GM21576 (cell line): ENCODE data around the gene EVL.

ENCODE experiments used
- ATAC-seq: cut with Tn5 transposase; IDR thresholded peaks from one replicate; pipeline ENCODE4 v1.9.1; 2021; ENCODE audit warnings: mild to moderate bottlenecking, moderate library complexity; ENCODE audit not compliant: unreplicated experiment

The EVL gene

DNA sequence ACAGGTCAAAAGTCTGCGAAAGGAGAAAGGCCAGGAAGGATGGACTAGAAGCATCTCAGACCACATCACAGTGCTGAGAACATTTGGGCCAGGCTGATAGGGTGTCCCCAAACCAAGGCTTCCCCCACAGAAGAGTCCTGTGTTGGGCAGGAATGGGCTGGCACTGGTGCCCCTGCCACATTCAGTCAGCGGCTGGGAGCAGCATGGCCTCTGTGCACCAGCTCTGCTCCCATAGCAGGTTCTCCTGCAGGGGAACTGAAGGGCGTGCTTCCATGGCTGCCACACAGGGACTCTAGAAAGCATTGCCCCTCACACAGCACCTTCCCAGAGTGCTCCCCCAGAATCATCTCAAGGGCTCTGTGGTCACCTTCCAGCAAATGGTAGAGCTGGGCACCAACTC is 17.5 kb downstream of the EVL start:
- ATAC-seq, result no peak

DNA sequence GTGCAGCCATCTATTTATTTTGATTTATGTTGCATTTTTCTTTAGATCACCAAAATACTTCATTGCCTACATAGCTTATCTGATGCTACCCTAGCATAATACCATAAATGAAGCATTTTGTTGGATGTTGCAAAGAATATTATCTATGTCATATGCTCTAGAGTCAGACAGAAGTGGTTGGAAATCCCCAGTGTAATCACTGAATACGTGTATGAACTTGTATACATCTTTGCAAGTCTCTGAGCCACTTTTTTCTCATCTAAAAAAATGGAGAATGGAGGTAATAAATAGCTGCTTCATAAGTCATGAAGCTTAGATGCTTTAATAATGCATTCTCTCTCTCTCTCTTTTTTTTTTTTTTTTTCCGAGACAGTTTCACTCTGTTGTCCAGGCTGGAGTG is 18.5 kb downstream of the EVL start:
- no peak for ATAC-seq

DNA sequence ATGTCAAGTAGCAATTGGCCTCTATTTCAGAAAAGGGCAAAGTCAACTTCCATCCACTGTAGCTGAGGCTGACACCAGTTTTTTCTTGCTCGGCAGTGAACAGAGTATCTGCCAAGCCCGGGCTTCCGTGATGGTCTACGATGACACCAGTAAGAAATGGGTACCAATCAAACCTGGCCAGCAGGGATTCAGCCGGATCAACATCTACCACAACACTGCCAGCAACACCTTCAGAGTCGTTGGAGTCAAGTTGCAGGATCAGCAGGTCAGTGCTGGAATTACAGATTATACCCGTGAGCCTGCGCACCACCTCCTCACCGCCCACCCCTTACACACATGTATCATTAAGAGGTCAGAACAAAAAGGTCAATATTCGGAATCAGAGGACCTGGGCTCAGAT is 19.4 kb downstream of the EVL start:
- no peak for ATAC-seq

DNA sequence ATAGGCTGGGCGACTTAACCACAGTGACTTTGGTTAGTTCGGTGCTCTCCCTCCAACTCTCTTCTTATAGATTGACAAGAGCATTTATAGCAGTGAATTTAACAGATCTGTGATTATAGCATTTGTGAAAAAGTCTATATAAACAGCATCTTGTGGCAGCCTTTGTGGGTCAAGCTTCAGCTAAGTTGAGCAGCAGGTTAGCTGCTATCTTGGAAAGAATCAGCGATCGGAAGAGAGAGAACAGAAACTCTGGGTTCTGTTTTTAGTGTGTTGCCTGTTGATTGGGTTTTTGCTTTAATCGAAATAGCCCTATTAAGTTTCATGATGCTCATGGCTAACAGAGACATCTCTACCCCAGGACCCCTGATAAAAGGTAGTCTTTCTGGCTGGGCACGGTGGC is 20.2 kb downstream of the EVL start:
- no peak for ATAC-seq

DNA sequence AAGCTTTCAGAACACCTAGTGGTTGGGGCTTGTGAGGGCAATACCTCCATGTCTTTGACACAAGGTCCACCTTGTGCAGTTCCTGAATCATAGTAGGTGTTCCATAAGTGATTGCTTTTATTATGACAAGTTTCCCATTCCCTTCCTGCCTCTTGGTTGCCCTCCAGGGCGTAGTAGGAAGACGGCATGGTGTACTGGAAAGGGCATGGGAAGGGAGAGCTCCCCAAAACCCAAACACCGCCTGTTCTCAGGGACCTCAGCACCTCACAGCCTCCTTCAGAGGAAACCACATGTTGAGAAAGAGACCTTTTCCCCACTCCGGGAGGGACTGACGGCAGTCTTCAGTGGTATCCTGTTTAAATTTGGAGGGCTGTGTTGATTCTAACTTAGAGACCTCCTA is 21.1 kb downstream of the EVL start:
- ATAC-seq, result no peak

DNA sequence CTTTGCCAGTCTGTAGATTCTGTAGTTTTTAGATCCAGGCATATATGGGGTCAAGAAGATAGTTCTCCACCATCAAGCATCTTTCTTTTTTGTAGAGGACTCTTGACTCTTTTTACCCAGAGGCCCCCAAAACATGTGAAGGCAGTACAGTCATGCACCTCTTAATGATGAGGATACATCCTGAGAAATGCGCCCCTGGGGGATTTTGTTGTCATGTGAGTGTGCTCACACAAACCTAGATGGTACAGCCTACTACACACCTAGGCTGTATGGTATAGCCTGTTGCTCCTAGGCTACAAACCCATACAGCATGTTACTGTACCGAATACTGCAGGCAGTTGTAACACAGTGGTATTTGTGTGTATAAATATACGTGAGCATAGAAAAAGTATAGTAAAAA is 23.0 kb downstream of the EVL start:
- no peak for ATAC-seq

DNA sequence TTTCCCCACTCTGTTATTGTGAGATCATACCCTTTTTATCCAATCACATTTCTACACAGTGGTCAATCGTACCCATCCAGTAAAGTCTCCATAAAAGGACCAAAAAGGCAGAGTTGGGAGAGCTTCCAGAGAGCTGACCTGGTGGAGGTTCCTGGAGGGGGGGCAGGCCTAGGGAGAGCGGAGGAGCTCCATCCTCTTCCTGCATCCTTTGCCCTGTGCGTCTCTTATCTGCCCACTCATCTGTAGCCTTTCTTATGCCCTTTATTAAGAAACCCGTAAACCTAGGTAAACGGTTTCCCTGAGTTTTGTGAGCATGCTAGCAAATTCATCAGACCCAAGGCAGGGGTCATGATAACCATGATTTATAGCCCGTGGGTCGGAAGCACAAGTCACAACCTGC is 26.2 kb downstream of the EVL start:
- ATAC-seq, result no peak

DNA sequence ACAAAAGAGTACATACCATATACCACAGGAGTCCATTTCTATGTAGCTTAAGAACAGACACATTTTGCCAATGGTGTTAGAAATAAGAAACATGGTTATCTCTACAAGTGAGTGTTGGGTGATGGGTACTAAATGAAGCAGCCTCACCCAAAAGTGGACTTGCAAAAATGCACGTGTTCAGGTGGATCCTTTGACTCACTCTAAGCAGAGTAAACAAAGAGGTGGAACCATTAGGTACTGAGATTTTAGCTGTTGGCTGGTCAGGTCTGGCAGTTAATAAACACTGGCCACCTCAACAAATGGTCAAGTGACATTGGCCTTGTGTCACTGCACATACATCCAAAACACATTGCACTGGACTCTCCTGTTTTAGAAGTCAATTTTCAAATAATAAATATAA is 27.6 kb downstream of the EVL start:
- no peak for ATAC-seq

DNA sequence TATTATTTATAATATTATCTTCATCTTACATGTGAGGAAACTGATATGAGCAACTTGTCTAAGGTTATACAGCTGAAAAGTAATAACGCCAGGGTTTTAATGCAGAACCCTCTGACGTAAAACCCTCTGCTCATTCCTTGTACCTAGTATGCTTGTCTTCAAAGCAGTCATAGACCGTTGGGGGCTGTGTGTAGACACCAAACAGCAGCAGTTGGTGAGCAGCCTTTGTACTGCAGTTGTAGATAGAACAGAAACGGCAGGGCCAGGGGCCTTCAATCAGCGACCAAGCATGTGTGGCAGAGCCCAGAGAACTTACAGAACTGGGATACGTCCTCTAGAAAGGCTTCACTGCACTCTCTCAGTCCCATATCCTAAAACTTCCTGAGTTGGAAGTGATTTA is 28.1 kb downstream of the EVL start:
- ATAC-seq, result no peak

DNA sequence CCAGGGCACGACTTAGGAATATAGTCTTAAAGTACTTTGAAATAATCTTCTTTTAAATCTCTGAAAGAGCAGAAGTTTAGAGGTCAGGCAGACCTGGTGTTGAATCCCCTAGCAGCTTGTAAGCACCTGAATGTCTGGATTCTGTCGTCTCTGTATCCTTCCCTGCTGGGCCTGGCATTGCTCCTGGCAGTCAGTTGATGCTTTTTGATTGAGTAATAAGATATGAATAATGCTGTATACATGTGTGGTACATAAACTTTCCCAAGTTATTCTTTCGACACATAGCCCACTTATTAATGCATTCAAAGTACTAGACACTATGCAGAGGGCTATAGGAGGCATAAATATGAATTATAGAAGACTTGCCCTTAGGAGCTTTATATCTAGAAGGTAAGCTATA is 31.4 kb downstream of the EVL start:
- no peak for ATAC-seq

DNA sequence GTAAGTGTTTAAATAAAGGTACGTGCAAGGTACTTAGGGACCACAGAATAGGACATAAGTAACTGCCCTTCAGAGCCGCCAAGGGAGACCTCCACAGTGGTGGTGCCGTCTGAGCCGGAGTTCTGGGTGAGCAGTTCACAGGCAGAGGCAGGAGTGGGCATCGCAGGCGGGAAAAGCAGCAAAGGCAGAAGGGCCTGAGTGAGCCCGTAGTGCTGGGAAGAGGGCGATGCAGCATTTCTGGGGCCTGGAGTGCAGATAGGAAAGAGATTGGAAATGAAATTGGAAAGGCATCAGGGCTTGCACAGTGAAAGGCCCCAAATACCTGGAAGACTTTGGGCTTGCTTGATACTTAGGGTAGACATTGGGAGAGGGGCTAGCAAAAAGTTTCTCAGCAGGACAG is 32.9 kb downstream of the EVL start:
- no peak for ATAC-seq

DNA sequence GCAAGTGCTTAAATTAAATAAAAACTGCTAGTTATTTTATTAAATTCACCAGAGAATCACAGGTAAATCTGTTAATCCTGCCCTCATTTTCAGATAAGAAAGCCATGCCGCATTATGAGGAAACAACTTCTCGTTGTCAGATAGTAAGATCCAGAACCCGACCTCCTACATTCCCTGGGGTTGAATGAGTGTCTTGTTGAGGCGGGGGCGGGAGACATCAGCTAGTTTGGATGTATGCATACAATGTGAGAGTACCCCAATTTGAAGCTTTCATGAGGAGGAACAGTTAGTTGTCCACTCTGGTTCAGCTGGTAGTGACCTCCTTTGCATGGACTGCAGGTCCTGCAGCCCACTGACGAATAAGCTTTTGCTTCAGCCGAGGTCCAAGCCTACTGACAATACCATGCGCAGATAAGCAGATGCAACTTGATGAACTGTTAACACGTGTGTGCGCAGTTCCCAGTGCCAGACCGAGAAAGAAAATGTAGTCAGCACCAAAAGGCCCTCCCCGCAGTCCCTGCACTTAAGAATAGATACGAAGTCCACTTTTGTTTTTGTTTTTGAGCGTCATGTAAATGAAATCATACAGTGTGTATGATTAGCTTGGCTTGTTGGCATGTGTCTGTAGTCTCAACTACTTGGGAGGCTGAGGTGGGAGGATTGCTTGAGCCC is 34.9 kb downstream of the EVL start:
- no peak for ATAC-seq

DNA sequence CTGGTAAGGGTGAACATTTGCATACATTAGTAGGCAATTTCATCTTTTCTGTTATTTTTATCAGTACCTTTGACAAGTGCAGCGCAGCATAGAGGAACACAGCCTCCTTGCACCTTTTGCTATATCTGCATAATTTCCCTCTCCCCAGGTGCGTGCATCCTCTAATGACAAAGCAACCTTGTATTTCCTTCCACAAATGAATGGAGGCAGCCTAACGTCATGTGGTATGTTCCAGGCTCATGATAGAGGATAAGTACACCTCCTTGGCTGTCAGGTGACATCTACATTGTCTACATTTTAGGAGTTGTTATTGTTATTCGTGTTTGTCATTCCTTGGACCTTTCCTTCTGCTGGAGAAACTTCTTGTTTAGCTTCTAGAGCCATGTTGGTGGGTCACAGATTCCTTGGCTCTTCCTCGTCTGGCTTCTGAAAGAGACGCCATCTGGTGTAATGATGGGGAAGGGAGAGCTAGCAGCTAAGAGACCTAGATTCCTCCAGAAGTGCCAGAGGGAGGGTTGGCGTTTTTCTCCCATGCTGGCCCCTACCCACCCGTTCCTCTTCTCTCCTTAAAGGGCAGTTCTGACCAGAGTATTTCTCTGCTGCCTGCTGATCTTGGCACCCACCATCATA is 37.0 kb downstream of the EVL start:
- no peak for ATAC-seq

DNA sequence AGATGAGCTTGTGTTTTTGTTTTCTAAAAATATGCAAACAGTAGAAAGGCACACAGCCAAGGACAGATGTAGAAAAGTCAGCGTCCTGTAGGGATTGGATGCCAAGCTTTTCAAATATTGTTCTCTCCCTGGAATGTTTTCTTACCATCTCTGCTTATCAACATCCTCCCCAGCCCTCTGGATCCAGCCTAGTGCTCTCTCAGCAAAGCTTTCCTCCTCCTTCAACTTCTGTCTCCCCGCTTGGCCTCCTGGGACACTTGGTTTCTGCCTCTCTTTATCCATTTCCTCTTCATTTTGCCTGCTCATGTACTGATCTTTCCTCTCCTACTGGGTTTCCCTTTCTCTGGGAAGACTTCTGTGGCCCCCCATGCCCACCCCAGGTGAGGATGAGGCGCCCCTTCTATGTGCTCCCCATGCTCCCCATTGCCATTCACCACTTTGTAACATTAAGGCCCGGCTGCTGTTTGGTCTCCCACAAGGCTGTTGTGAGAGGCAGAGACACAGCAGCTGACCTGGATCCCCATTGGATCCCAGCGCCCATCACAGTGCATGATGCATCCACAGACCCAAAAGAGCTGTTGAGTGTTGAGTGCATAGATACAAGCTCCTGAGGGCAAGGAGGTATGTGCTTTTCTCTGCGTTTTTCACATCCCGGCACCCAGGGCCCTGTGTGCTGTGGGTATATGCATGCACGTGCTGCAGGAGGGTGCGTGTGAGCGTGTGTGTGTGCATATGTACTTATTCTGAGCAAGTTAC is 38.2 kb downstream of the EVL start:
- no peak for ATAC-seq

DNA sequence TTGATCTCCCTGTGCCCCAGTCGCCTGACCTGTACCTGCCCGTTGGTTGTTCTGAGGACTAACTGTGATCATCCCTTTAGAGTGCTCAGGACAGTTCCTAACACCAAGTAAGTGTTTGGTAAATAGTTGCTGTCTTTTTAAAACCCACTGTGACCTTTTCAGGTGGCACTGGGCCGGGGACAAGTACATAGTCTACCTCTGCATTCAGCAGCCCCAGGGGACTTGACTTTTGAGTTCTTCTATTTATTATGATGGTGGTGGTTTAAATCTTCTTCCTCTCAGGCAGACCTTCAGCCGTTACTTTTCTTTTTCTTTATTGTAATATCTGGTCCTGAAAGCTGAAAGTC is 38.8 kb downstream of the EVL start:
- ATAC-seq, result no peak

DNA sequence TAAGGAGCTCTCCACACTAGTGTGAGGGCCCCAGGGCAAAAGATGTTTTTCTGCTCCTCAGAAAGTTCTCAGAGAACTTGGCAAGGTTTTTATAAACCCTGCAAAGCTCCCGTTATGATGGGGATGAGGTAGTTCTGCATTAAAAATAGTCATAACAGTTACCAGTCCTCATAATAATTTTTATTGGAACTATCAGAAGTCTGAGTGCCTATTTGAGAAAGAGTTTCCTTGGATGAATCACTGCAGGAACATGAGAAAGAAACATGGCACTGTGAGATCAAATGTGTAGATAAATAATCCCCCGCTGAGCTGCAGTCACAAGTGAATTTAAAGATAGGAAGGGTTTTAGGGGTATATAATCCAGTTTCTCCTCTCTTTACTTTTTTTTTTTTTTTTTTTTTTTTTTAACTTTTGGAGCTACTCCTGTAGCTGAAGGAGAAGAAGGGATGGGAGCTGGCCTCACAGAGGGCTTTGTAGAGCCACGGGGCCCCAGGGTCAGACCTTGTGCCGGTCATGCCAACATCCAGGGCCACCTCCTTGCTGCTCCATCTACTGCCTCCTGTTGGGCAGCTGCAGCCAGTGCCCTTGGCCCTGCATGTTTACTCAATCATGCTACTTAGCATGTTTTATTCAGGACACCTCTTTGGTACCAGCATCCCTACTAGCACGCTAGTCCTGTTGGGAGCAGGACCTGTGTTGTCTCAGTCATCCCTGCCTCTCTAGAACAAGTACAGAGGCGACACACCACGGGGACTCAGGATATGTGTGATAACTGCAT is 39.5 kb downstream of the EVL start:
- no peak for ATAC-seq

DNA sequence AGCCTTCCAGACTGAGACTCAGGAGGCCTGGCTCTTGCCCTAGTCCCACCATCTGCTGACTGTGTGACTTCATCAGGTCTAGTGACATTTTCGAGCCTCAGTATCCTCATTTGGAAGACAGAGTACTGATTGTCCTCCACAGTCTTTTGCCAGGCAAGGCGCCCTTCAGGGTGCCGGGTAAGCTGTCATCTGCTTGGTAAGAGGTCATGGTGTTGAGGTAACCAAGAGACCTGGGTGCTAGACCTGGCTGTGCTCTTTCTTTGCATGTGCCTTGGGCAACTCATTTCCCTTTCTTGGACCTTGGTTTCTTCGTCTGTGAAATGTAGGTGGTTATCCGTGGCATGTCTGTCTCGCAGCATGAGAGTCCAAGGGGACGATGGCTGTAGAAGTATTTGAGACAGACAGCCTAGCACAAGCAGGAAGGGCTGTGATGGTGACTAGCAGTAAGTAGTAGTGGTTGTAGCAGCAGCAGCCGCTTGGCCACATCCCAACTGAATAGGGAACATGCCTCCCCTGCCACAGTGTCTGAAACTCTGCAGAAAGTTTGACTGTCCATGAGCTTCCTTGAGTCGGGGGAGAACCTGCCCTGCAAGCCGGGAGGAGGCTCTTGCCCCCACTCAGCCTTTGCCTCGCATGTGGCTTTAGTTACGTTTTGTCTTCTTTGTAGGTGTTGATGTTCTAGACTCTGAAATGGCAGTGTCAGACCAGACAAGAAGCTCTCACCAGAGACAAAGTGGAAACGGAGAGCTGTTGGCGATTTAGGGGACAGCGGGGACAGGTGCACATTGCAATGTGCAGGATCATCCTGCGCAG is 40.3 kb downstream of the EVL start:
- no peak for ATAC-seq

DNA sequence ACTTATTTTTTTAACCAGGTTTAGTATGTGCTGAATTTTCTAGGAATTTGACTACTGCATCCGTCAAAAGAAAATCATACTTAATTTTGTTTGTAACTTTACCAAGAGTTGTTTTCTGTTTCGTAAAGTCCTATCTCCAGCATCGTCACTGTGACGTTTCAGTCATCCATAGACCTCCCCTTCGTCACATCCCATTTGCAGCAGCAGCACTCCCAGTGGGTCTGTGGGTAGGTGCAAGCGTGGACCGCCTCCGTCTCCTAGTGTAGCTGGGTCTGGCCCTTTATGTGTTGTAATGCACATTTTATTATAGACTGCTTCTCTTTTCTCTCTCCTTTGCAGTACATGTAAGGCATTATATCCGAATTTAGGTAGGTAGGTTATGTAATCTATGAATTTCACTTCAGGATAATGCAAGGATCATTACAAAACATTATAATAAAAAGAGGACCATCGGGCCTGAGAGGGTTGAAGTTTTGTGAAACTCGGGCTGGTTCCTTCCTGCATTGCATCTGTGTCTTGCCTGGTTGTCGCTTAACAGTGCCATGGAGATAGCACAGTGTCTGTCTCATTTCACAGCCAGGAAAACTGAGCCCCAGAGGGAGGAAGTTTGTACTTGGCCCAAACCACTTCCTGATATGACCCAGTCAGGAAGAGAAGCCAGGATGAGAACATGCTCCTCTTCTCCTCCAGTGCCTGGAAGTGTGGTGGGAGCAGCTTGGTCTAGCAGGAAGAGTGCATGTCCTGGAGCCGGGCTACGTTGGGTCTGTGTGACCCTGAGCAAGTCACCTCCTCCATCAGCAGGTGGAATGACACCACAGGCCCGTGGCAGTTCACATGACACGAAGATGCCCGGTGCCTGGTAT is 41.3 kb downstream of the EVL start:
- no peak for ATAC-seq

DNA sequence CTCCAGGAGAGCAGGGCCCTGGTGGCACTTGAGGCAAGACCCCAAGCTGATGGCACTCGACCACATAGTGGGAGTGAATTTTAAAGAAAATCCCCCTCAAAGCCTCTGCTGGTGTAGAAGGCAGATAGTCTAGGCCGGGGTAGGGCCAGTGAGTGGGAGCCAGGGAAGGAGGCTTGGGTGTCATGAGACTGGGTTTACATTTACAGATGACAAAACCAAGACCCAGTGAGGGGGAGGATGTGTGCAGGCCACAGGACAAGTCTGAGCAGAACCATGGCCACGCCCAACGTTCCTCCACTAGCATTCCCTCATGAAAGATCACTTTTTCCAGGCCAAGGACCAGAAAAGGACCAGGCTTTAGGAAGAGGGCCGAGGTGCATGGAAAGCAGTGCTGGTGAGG is 42.0 kb downstream of the EVL start:
- no peak for ATAC-seq
